G401 (cell line): ENCODE results near the gene KIAA1191. TPM values are rescaled to one million over a fixed set of nuclear protein-coding genes. Genes with fewer than 3 reads are reported as not detected.
A peak's percentile ranks its signal among the peaks of the same experiment; 100 is the strongest.
"Not testable (repeated sequence)": the region's sequence is repeated elsewhere in the genome, so short reads cannot be mapped to it uniquely, and the experiment has no call there.

ENCODE experiments used
- DNase-seq: peaks from one replicate; pipeline ENCODE4 v3.0.0-alpha.2; 2015; ENCODE audit warnings: low spot score
- in situ Hi-C: cut with HindIII; loops from 2 replicates; pipeline ENCODE4 v1.10.0; 2016; ENCODE audit warnings: low sequenced_read_pairs, mixed read lengths
- total RNA-seq: library from RNA; depleted of rRNA; stranded (reverse); fragments of >200 nt; shearing (Covaris generic); gene quantifications from 2 replicates; pipeline ENCODE4 v1.2.3, GENCODE V29; 2014; rRNA removed

The KIAA1191 gene
- total RNA-seq, 1 experiment from 2014 or later: 117 TPM

DNA sequence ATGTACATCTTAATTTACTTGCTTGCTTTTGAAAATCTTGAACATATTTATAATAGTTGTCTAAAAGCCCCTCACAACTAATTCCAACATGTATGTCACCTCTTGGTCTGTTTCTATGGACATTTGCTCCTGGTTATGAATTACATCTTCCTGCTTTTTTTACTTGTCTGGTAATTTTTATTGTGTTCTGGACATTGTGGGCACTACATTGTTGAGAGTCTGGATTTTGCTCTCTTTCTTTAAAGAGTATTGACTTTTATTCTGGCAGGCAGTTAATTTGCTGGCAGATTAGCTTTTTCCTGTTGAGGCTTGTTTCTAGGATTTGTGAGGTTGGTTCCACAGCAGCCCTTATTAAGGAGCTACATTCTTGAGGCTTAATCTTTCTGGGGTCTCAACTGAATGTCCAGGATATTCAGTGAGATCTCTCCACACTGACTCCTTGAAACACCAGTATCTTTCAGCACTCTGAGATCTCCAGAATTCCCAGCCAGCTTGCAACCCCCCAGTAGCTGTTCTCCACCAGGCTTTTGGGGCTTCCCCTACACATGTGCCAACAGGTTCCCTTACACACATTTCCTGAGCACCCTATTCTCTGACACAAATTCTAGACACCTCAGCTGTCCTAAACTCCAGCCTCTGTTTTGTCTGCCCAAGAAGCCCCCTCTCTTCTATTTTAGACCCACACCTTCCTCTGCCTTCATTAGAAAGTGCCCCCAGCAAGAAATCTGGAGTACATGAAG is 27.4 kb downstream of the KIAA1191 start:
- in situ Hi-C loops: no loop called here
- no peak for DNase-seq

DNA sequence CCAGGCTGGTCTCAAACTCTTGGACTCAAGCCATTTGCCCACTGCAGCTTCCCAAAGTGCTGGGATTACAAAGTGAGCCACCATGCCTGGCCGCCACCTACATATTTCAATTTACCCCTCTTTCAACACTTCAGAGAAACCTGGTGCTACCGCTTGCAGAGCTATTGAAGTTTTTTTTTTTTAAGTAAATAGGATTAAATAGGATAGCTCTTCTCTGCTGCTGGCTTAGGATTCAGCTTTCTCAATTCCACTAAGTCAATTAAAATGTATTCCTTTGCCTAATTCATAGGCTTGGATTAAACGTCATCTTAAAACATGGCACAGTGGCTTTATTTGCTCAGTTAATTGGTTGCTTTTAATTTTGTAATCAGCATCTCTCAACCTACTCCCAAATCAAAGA is 41.0 kb downstream of the KIAA1191 start:
- DNase-seq: no peak
- in situ Hi-C loops: no loop called here

DNA sequence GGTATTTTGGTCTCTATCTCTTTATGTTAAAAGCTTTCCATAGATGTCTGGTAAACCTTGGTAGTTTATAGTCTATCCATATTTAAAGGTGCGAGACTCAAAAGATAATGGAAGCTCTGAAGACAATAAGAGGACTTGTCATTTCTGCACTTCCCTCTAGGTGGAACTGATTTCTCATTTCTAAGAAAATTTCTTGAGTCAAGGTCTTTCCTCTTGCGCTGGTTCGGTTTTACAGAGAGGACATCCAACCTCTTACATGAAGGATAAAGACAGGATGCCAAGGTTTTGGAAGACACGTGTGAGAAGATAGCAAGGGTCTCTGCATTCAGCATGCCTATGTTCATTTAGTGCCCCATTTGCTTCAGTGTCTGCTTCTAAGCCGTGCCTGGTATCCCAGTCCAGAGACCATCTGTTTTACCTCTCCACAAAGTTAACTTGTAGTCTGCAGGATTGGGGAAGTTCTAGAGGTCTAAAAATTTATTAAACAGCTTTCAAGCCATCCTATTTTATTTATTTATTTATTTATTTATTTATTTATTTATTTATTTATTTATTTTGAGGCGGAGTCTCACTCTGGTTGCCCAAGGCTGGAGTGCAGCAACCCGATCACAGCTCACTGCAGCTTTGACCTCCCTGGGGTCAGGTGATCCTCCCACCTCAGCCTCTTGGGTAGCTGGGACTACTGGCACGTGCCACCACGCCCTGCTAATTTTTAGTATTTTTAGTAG is 41.6 kb downstream of the KIAA1191 start:
- peak; percentile 16 for DNase-seq

DNA sequence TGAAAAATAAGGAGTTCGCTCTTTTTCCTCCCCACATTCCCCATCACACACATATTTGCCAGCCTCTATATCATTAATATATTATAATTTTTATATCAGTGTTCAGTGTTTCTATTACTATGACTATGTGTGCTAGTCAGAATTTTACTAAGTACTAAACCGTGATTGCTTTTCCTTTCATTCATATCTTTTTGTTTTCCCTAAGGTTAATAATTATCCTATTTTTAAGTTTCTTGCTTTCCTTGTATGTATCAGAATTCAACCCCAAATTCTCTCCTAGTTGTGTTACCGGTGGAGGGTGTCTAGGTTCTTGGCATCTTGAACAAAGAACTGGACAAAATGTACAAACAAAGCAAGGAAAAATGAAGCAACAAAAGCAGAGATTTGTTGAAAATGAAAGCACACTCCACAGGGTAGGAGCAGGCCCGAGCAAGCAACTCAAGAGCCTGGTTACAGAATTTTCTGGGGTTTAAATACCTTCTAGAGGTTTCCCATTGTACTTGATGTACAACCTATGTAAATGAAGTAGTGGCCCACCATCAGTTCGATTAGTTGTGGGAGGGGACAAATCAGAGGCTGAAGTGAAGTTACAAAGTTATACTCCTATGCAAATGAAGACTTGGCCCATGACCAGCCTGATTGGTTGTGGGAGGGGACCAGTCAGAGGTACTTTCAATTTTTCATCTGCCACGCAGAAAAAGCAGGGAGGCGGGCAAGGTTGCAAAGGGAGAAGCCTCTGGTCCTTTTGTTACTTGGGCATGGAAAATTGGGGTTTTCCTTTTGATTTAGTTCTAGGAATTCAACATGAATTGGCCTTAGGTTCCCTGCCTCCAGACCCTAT is 43.8 kb downstream of the KIAA1191 start:
- no peak for DNase-seq
- in situ Hi-C loops: no loop called here

More for the DNA sequence above, 41.6 kb downstream of the KIAA1191 start:
- in situ Hi-C loops: no loop called here

DNA sequence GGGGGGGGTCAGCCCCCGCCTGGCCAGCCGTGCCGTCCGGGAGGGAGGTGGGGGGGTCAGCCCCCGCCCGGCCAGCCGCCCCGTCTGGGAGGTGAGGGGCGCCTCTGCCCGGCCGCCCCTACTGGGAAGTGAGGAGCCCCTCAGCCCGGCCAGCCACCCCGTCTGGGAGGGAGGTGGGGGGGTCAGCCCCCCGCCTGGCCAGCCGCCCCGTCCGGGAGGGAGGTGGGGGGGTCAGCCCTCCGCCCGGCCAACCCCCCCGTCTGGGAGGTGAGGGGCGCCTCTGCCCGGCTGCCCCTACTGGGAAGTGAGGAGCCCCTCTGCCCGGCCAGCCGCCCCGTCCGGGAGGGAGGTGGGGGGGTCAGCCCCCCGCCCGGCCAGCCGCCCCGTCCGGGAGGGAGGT is 56.2 kb downstream of the KIAA1191 start:
- in situ Hi-C loops, DNase-seq: not testable (repeated sequence)

Other genes starting within 250 kb of the KIAA1191 start
- 8.4 and 11.8 TPM in 2 replicates for gene SIMC1, start 123.3 kb downstream of the KIAA1191 start, total RNA-seq
- gene ARL10, start 3.7 kb upstream of the KIAA1191 start, total RNA-seq: 0.03 TPM in 1 of 2 replicates, not detected in the other
- gene NOP16, start 26.8 kb upstream of the KIAA1191 start, total RNA-seq: 44.4 and 47.9 TPM in 2 replicates
- gene HIGD2A, start 27.0 kb upstream of the KIAA1191 start, total RNA-seq: 119 and 175 TPM in 2 replicates
- gene CLTB, start 54.8 kb upstream of the KIAA1191 start, total RNA-seq: 163 and 179 TPM in 2 replicates
- 24.9 and 29.4 TPM in 2 replicates for gene FAF2, start 86.6 kb upstream of the KIAA1191 start, total RNA-seq
- gene RNF44, start 175.6 kb upstream of the KIAA1191 start, total RNA-seq: 4.0 and 6.7 TPM in 2 replicates
- not detected in 2 replicates for gene CDHR2, start 187.6 kb upstream of the KIAA1191 start, total RNA-seq
- 15.3 and 19.9 TPM in 2 replicates for gene GPRIN1, start 248.4 kb upstream of the KIAA1191 start, total RNA-seq